ENCODE data around the gene LRIT2.

LRIT2 gene

GRCh38 chr10:84226616-84227015 lies 1.3 kb upstream of the LRIT2 start:
- no peaks in the 10 kb centered on the region for H3K79me2 ChIP-seq (ENCODE audit: control insufficient read depth, low read length)
- no peaks in the 10 kb centered on the region for H3F3A ChIP-seq (ENCODE audit: control insufficient read depth, insufficient read depth)
- no peak for TF ChIP-seq CTCF (IDR thresholded peaks at IDR 0.05; ENCODE audit: low read depth, low read length, poor library complexity, severe bottlenecking)
- H3K4me3 ChIP-seq (ENCODE audit: low read length): no peak overlapping the region
- H4K20me1 ChIP-seq (ENCODE audit: control insufficient read depth, insufficient read depth, low read depth, low read length): no peaks in the 10 kb centered on the region
- no peaks in the 10 kb centered on the region for H3K4me1 ChIP-seq (ENCODE audit: control insufficient read depth, low read length)
- H3K27me3 ChIP-seq (ENCODE audit: control insufficient read depth, low read length): peaks cover 2% of the 10 kb centered on the region; the same call in 1 of the 2 replicates
- no peak overlapping the region for H3K27ac ChIP-seq (ENCODE audit: low read depth, low read length)
- no peaks in the 10 kb centered on the region for H3K36me3 ChIP-seq (ENCODE audit: control insufficient read depth, low read length)
- no peak overlapping the region for H3K4me2 ChIP-seq (ENCODE audit: low read length)
- H3K9me2 ChIP-seq (replicated peaks; ENCODE audit: control insufficient read depth, low read length): no peaks in the 10 kb centered on the region
- no peaks in the 10 kb centered on the region for H3K9me3 ChIP-seq (ENCODE audit: control insufficient read depth, insufficient read depth, low read length)

- Histone ChIP-seq H3K79me2 (ENCODE audit: control insufficient read depth, low read length) (no peaks in the 10 kb centered on the region), H4K20me1 (ENCODE audit: control insufficient read depth, insufficient read depth, low read depth, low read length) (no peaks in the 10 kb centered on the region), H3K36me3 (ENCODE audit: control insufficient read depth, low read length) (no peaks in the 10 kb centered on the region), H3K9me3 (ENCODE audit: control insufficient read depth, insufficient read depth, low read length) (no peaks in the 10 kb centered on the region), H3F3A (ENCODE audit: control insufficient read depth, insufficient read depth) (no peaks in the 10 kb centered on the region), H3K27ac (ENCODE audit: low read depth, low read length) (no peak overlapping the region), H3K9me2 (replicated peaks; ENCODE audit: control insufficient read depth, low read length) (no peaks in the 10 kb centered on the region), H3K4me1 (ENCODE audit: control insufficient read depth, low read length) (no peaks in the 10 kb centered on the region), H3K27me3 (ENCODE audit: control insufficient read depth, low read length) (peaks cover 2% of the 10 kb centered on the region; the same call in 1 of the 2 replicates), H3K4me3 (ENCODE audit: low read length) (no peak overlapping the region), H3K4me2 (ENCODE audit: low read length) (no peak overlapping the region)
- no peak for TF ChIP-seq CTCF (IDR thresholded peaks at IDR 0.05; ENCODE audit: low read depth, low read length, poor library complexity, severe bottlenecking)
- no peak for TF ChIP-seq EZH2phosphoT487 (IDR thresholded peaks at IDR 0.05; ENCODE audit: borderline replicate concordance, low read length)
These were observed 824 bp downstream of the LRIT2 start for GRCh38 chr10:84224411-84225028.

GRCh38 chr10:84221916-84222315 lies 3.4 kb downstream of the LRIT2 start:
- no peak overlapping the region for H3K4me3 ChIP-seq (ENCODE audit: low read length)
- no peaks in the 10 kb centered on the region for H3K9me2 ChIP-seq (replicated peaks; ENCODE audit: control insufficient read depth, low read length)
- no peaks in the 10 kb centered on the region for H4K20me1 ChIP-seq (ENCODE audit: control insufficient read depth, insufficient read depth, low read depth, low read length)
- H3K36me3 ChIP-seq (ENCODE audit: control insufficient read depth, low read length): no peaks in the 10 kb centered on the region
- no peaks in the 10 kb centered on the region for H3F3A ChIP-seq (ENCODE audit: control insufficient read depth, insufficient read depth)
- no peaks in the 10 kb centered on the region for H3K9me3 ChIP-seq (ENCODE audit: control insufficient read depth, insufficient read depth, low read length)
- no peak overlapping the region for H3K4me2 ChIP-seq (ENCODE audit: low read length)
- H3K4me1 ChIP-seq (ENCODE audit: control insufficient read depth, low read length): no peaks in the 10 kb centered on the region
- TF ChIP-seq EZH2phosphoT487 (IDR thresholded peaks at IDR 0.05; ENCODE audit: borderline replicate concordance, low read length): no peak
- no peak for TF ChIP-seq CTCF (IDR thresholded peaks at IDR 0.05; ENCODE audit: low read depth, low read length, poor library complexity, severe bottlenecking)
- no peak overlapping the region for H3K27ac ChIP-seq (ENCODE audit: low read depth, low read length)
- no peaks in the 10 kb centered on the region for H3K79me2 ChIP-seq (ENCODE audit: control insufficient read depth, low read length)
- H3K27me3 ChIP-seq (ENCODE audit: control insufficient read depth, low read length): peaks cover 5% of the 10 kb centered on the region; the same call in 1 of the 2 replicates

Data from DOHH2 (cell line).